ENCODE measurements around the gene VPS52.

DNA sequence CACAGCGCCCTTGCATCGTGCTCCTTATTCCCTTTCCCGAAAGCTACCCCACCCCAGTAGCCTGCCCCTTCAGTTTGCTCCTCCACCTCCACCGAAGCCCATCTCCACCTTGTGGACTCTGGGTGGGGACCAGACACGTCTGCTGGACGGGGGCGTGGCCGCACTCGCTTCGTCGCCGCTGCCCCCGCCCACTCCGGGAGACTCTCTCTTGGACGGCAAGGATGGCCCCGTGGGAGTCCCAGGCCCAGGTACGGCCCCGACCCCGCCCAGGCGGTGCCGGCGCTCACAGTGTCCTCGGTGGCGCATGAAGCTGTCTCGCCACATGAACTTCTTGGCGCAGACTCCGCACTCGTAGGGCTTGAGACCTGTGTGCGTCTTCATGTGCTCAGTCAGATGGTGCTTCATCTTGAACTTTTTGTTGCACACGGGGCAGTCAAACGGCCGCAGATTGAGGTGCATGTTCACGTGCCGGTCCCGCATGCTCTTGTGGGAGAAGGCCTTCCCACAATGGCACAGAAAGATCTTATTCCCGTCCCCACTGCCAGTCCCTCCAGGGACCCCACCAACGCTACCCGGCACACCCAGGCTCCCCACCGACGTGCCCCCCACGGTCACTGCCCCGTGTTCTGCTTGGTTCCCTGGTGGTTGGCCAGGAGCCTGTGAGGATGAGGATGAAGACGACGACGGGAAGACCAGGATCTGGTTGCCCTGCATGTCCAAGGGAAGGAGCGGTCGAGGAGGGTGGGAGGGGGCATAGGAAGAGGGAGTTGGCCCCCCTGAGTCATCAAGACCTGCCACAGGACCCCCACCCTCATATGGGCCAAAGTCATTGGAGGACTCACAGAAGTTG, 43.5 kb upstream of the VPS52 start:
- TF ChIP-seq, protein P1, sequence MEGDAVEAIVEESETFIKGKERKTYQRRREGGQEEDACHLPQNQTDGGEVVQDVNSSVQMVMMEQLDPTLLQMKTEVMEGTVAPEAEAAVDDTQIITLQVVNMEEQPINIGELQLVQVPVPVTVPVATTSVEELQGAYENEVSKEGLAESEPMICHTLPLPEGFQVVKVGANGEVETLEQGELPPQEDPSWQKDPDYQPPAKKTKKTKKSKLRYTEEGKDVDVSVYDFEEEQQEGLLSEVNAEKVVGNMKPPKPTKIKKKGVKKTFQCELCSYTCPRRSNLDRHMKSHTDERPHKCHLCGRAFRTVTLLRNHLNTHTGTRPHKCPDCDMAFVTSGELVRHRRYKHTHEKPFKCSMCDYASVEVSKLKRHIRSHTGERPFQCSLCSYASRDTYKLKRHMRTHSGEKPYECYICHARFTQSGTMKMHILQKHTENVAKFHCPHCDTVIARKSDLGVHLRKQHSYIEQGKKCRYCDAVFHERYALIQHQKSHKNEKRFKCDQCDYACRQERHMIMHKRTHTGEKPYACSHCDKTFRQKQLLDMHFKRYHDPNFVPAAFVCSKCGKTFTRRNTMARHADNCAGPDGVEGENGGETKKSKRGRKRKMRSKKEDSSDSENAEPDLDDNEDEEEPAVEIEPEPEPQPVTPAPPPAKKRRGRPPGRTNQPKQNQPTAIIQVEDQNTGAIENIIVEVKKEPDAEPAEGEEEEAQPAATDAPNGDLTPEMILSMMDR (IDR thresholded peaks at IDR 0.05; ENCODE audit: poor library complexity, severe bottlenecking): no peak
- TF ChIP-seq TAF1 (IDR thresholded peaks at IDR 0.05; ENCODE audit: low read depth): no peak

Data from neural cell (in vitro differentiated cells).